B cell (primary cell): ENCODE data around the gene ZNF597. TPM values are rescaled to one million over a fixed set of nuclear protein-coding genes. Genes with fewer than 3 reads are reported as not detected.

Experiments
- ATAC-seq: fragments of 200-7000 bp; cut with Tn5 transposase; one replicate; pipeline ENCODE4 v1.10.0; 2021; ENCODE audit warnings: low read depth, mild to moderate bottlenecking, moderate number of reproducible peaks, moderate library complexity
- CTCF ChIA-PET: fragments of 350-600 bp; sonication (Branson Sonifier 250); formaldehyde crosslinking; loops from one replicate; lab custom pipeline; 2021; ENCODE audit warnings: antibody characterized with exemption, inconsistent platforms; lab: Charles Lee
- POLR2A ChIA-PET: fragments of 350-600 bp; sonication (Branson Sonifier 250); formaldehyde crosslinking; loops from one replicate; lab custom pipeline; 2021; ENCODE audit warnings: antibody characterized with exemption; lab: Charles Lee
- DNase-seq: peaks from one replicate; pipeline ENCODE4 v3.0.0; 2013
- H2AFZ ChIP-seq: 2 replicates; pipeline ENCODE4 v1.6.1; 2012; ENCODE audit warnings: mild to moderate bottlenecking, low read depth, low read length; ENCODE audit not compliant: insufficient read depth, poor library complexity, severe bottlenecking
- H3K27ac ChIP-seq, 2 donors: 1 replicate in 1 of 2; 2 replicates in 1 of 2; pipeline ENCODE4 v1.5.1; 2012 to 2013; ENCODE audit warnings: low read length in 2 of 2, mild to moderate bottlenecking in 2 of 2, moderate library complexity in 1 of 2
- H3K27me3 ChIP-seq, 4 experiments: fragments of 200-600 bp in 1 of 4; sonication (generic) in 1 of 4; replicated peaks in 1 of 4; 1 replicate in 2 of 4; 2 replicates in 2 of 4; pipeline versions ENCODE4 v1.6.1 to v1.7.0; 2013 to 2016; ENCODE audit warnings: low read length in 3 of 4, mild to moderate bottlenecking in 2 of 4, mixed read lengths in 1 of 4, moderate library complexity in 1 of 4; ENCODE audit not compliant: insufficient read depth in 4 of 4, control insufficient read depth in 3 of 4; ENCODE audit errors: control extremely low read depth in 1 of 4
- H3K36me3 ChIP-seq, 2 experiments: replicated peaks in 1 of 2; 1 replicate in 1 of 2; 2 replicates in 1 of 2; pipeline versions ENCODE4 v1.6.1 to v1.7.1; 2013; ENCODE audit warnings: low read length in 1 of 2; ENCODE audit not compliant: insufficient read depth in 2 of 2, control insufficient read depth in 1 of 2; ENCODE audit errors: control extremely low read depth in 1 of 2, extremely low read depth in 1 of 2
- H3K4me1 ChIP-seq, 2 donors: fragments of 200-600 bp in 1 of 2; sonication (generic) in 1 of 2; 1 replicate in 1 of 2; 2 replicates in 1 of 2; pipeline versions ENCODE4 v1.5.1 to v1.6.1; 2013 to 2017; ENCODE audit warnings: low read length in 2 of 2; ENCODE audit not compliant: control insufficient read depth in 2 of 2, insufficient read depth in 2 of 2
- H3K4me2 ChIP-seq: replicated peaks from 2 replicates; pipeline ENCODE3; 2012; ENCODE audit warnings: mild to moderate bottlenecking, low read depth, low read length; ENCODE audit not compliant: poor library complexity, severe bottlenecking
- H3K4me3 ChIP-seq, 5 experiments: fragments of 200-600 bp in 1 of 5; sonication (generic) in 1 of 5; 1 replicate in 3 of 5; 2 replicates in 2 of 5; pipeline versions ENCODE4 v1.5.1 to v1.7.0; 2011 to 2016; ENCODE audit warnings: low read length in 4 of 5, mild to moderate bottlenecking in 4 of 5, low read depth in 2 of 5, control low read depth in 1 of 5, moderate library complexity in 1 of 5; ENCODE audit not compliant: insufficient read depth in 1 of 5; ENCODE audit errors: control extremely low read depth in 1 of 5, extremely low read depth in 1 of 5
- H3K79me2 ChIP-seq: fragments of 200-600 bp; sonication (generic); one replicate; pipeline ENCODE4 v1.6.0; 2016; ENCODE audit warnings: low read length; ENCODE audit not compliant: control insufficient read depth, insufficient read depth
- H3K9ac ChIP-seq: fragments of 200-600 bp; sonication (generic); 2 replicates; pipeline ENCODE4 v1.6.1; 2017; ENCODE audit warnings: mild to moderate bottlenecking, low read length, moderate library complexity
- H3K9me3 ChIP-seq, 3 donors: one replicate each; pipeline versions ENCODE4 v1.6.1 to v1.7.1; 2013; ENCODE audit warnings: low read length in 2 of 3; ENCODE audit not compliant: control insufficient read depth in 2 of 3, insufficient read depth in 1 of 3; ENCODE audit errors: control extremely low read depth in 1 of 3
- H4K20me1 ChIP-seq: 2 replicates; pipeline ENCODE4 v1.6.0; 2012; ENCODE audit warnings: mild to moderate bottlenecking, low read length; ENCODE audit not compliant: insufficient read depth, control insufficient read depth, poor library complexity, severe bottlenecking
- H3K27ac Mint-ChIP-seq: one replicate; pipeline ENCODE4 v1.8.0; 2021; ENCODE audit warnings: mixed read lengths
- H3K27me3 Mint-ChIP-seq: one replicate; pipeline ENCODE4 v1.8.0; 2021; ENCODE audit warnings: mixed read lengths
- H3K4me1 Mint-ChIP-seq: one replicate; pipeline ENCODE4 v1.8.0; 2021; ENCODE audit warnings: mixed read lengths
- H3K4me3 Mint-ChIP-seq: one replicate; pipeline ENCODE4 v1.8.0; 2021; ENCODE audit warnings: mixed read lengths
- H3K9me3 Mint-ChIP-seq: one replicate; pipeline ENCODE4 v1.8.0; 2022; ENCODE audit warnings: mixed read lengths; ENCODE audit not compliant: insufficient read depth
- EZH2 ChIP-seq: IDR thresholded peaks from 2 replicates; pipeline ENCODE4 v1.6.1; 2012; ENCODE audit warnings: borderline replicate concordance, low read depth, mild to moderate bottlenecking, moderate library complexity, low read length; ENCODE audit not compliant: insufficient read depth, poor library complexity, severe bottlenecking
- WGBS: methylation state at CpG from one replicate; pipeline ENCODE4 v1.1.5; 2013; ENCODE audit warnings: missing lambda C conversion rate; ENCODE audit not compliant: insufficient coverage; 5-methylcytosine and 5-hydroxymethylcytosine counted together
- intact Hi-C: fragments of 100-400 bp; cut with micrococcal nuclease; formaldehyde crosslinking; loops from one replicate; pipeline ENCODE4 v1.10.0; 2022
- polyA plus RNA-seq: library from polyadenylated mRNA; depleted of rRNA; stranded (reverse); fragments of >200 nt; gene quantifications from 2 replicates; pipeline ENCODE4 v1.2.3, GENCODE V29; 2012
- total RNA-seq, 2 donors: library from RNA; stranded (reverse); fragments of 120-200 nt in 1 of 2; gene quantifications; 1 replicate in 1 of 2; 2 replicates in 1 of 2; pipeline versions ENCODE4 v1.2.3 to v1.2.4, GENCODE V29; 2013 to 2022
- TF ChIP-seq, protein P1 (sequence below): fragments of 200-600 bp; IDR thresholded peaks from one replicate; pipeline ENCODE4 v1.8.0; 2022; ENCODE audit warnings: antibody characterized with exemption, mild to moderate bottlenecking

The ZNF597 gene
- total and polyA plus RNA-seq, 2 donors (not counting 1 experiment from before 2014, with no cell fraction given) = 1.3 to 5.0 TPM

DNA sequence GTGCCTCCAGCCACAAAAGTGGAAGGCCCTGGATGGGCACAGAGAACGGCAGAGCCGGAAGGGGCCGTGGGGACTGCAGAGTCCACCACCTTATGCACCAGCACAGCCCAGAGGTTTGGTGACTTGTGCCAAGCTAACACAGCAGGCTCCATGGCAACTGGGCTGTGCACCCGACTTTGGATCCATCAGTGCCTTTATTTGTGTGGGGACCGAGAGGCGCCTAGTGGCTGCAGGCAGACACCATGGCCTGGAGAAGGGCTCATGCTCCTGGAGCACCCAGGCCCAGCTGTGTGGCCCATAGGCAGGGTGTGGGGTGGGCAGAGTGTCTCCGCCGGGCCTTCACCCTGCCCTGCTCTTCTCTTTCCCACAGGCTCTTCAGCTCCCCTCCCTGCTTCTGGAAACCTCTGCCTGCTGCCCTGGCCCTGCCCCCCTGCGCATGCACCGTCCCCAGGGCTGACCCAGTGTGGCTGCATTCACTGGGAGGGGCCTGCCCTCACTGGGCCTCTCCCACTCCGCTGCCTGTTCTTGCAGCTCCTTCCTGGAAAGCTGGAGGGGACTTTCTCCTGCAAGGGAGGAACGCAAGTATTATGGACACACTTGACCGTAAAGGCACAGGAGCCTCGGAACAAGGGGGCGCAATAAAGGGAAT is 41.9 kb upstream of the ZNF597 start:
- Mint-ChIP-seq H3K4me3 (no peak overlapping the region), H3K27me3 (no peaks in the 10 kb centered on the region), H3K27ac (no peak overlapping the region), H3K4me1 (no peaks in the 10 kb centered on the region), H3K9me3 (no peaks in the 10 kb centered on the region)
- H3K4me2 ChIP-seq = no peak overlapping the region
- POLR2A ChIA-PET = no interaction called here
- H3K9ac ChIP-seq = no peak overlapping the region
- peaks cover 14% of the 10 kb centered on the region for H4K20me1 ChIP-seq
- H3K27ac ChIP-seq = no peak overlapping the region
- no peak for TF ChIP-seq EZH2
- TF ChIP-seq, protein P1, sequence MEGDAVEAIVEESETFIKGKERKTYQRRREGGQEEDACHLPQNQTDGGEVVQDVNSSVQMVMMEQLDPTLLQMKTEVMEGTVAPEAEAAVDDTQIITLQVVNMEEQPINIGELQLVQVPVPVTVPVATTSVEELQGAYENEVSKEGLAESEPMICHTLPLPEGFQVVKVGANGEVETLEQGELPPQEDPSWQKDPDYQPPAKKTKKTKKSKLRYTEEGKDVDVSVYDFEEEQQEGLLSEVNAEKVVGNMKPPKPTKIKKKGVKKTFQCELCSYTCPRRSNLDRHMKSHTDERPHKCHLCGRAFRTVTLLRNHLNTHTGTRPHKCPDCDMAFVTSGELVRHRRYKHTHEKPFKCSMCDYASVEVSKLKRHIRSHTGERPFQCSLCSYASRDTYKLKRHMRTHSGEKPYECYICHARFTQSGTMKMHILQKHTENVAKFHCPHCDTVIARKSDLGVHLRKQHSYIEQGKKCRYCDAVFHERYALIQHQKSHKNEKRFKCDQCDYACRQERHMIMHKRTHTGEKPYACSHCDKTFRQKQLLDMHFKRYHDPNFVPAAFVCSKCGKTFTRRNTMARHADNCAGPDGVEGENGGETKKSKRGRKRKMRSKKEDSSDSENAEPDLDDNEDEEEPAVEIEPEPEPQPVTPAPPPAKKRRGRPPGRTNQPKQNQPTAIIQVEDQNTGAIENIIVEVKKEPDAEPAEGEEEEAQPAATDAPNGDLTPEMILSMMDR = no peak
- ATAC-seq = no peak
- H3K36me3 ChIP-seq = peaks cover 0 to 57% of the 10 kb centered on the region in 2 experiments
- no peaks in the 10 kb centered on the region for H3K9me3 ChIP-seq
- no peaks in the 10 kb centered on the region for H3K4me1 ChIP-seq
- intact Hi-C loops = no loop called here
- no peak for DNase-seq
- 90% methylated on average over 11 of the region's 15 CpGs for WGBS
- CTCF ChIA-PET = no interaction called here
- H2AFZ ChIP-seq = no peak overlapping the region
- peaks cover 4% of the 10 kb centered on the region for H3K79me2 ChIP-seq
- no peaks in the 10 kb centered on the region for H3K27me3 ChIP-seq
- H3K4me3 ChIP-seq = no peak overlapping the region

GRCh38 chr16:3484318-3485096 is 41.2 kb upstream of the ZNF597 start:
- H3K27ac Mint-ChIP-seq = no peak overlapping the region
- H3K4me1 ChIP-seq = no peaks in the 10 kb centered on the region
- TF ChIP-seq, protein P1 = no peak
- H3K79me2 ChIP-seq = peaks cover 5% of the 10 kb centered on the region
- H3K27me3 ChIP-seq = no peaks in the 10 kb centered on the region
- no peaks in the 10 kb centered on the region for H3K4me1 Mint-ChIP-seq
- 93% methylated on average over 30 of the region's 30 CpGs for WGBS
- H3K9me3 Mint-ChIP-seq = no peaks in the 10 kb centered on the region
- peaks cover 0 to 63% of the 10 kb centered on the region in 2 experiments for H3K36me3 ChIP-seq
- no peak for DNase-seq
- H3K4me2 ChIP-seq = no peak overlapping the region
- no peak for ATAC-seq
- ChIA-PET POLR2A (no interaction called here), CTCF (no interaction called here)
- no peaks in the 10 kb centered on the region for H3K27me3 Mint-ChIP-seq
- no peak overlapping the region for H3K9ac ChIP-seq
- H4K20me1 ChIP-seq = peaks cover 14% of the 10 kb centered on the region
- H3K27ac ChIP-seq = no peak overlapping the region
- H3K4me3 ChIP-seq = no peak overlapping the region
- H3K4me3 Mint-ChIP-seq = no peak overlapping the region
- intact Hi-C loops = no loop called here
- no peaks in the 10 kb centered on the region for H3K9me3 ChIP-seq
- no peak overlapping the region for H2AFZ ChIP-seq
